GM19240 (cell line): Measurements from ENCODE around the gene UBN1.
"Not testable (repeated sequence)": the region's sequence is repeated elsewhere in the genome, so short reads cannot be mapped to it uniquely, and the experiment has no call there.

Experiments
- DNase-seq: peaks from one replicate; pipeline ENCODE4 v3.0.0; 2011; ENCODE audit warnings: low spot score; ENCODE audit not compliant: insufficient read length

The UBN1 gene

DNA sequence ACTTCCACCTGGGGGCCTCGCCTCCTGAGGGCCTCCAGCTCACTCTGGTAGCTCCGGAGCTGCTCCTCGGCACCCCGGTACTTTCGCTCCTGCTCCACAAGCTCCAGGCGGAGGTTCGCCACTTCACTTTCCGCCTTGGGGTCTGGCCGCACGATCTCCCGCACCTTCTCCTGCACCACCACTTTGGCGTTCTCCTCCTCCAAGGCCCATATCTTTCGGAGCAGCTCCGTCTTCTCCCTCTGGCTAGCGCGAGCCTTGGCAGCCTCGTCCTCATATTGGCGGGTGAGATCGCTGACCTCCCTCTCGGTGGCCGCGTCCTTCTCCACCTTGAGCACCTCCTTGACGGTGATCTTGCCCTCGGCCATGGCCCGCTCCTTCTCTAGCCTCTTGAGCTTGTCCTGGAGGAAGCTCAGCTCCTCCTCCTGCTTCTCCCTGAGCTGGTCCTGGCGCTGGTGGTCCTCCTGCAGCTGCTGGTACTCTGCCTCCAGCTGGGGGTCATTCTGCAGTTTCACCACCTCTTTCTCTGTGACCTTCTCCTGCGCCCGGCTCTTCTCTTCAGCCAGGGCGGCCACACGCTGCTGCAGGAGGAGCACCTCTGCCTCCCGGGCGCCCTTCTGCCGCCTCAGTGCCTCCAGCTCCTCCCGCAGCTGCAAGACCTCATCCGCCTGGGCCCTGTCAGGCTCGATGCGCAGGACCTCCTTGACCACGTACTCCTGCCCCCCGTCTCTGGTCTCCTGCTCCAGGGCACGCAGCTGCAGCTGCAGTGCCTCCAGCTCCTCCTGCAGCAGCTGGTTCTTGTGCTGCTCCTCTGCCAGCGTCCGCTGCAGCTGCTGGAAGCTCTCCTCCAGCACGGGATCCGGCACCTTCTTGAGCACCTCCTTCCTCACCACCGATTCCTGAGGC lies 37.9 kb downstream of the UBN1 start:
- no peak for DNase-seq

DNA sequence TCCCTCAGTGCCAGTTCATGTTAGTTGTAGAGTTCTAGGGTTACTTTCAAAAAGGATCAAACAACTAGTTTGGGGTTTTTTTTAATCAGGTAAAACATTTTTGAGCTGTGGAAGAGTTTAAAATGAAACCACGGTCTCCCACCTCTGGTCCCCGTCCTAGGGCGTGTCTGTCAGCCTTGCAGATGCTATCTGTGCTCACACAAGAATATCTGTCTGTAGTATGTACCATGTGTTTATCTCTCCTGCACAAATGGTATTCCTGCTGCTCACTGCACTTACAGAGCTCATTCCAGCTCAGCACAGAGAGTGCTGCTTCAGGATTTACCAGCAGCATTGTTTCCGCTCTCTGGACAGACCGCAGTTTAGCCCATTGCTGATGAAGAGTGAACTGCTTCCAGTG lies 38.9 kb downstream of the UBN1 start:
- no peak for DNase-seq

DNA sequence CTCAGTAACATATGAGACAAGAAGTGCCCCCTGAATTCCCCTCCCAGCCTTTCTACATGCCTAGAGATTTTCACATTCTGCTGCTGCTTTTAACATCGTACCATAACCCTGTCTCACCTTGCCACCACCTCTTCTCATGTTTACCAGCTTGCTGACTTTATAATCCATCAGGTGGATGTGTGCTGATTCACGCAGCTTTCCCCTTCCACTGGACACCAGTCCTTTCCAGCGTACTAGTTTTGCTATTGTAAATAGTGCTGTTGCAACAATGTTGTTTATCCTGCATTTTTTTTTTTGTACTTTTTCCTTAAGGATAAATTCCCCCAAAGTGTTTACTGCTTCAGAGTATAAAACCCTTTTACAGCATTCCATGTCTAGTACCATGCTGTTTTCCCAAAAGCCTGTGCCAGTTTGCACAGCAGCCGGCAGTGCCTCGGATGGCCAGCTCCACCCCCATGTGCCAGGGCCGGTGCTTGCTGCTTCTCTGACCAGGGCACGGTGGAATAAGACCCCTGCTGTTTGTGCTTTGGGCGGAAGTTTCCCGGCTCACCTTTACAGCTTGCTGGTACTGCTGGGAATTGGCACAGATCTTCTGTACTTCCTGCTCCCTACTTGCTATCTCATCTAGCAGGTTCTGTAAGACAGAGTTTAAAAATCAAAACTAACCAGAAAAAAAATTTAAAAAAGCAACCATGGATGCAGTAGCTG lies 41.3 kb downstream of the UBN1 start:
- DNase-seq, result no peak

DNA sequence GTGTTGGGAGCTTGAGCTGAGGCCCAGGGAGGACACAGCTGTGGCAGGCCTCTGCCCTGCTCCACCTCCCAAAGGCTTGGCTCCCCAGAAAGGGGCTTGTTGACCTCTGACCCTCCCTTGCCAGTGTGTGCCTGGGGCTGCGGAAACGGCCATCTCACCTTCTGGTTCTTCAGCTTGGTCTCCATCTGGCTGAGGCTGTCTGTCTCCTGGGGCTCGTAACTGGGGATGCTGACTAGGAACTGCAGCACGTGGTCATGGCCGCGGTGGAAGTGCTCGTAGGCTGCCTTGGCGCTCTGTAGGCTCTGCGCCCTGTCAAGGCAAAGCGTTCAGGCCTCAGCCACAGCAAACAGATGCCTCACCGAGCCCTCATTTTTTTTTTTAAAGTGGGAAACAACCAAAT lies 42.7 kb downstream of the UBN1 start:
- DNase-seq, result no peak

DNA sequence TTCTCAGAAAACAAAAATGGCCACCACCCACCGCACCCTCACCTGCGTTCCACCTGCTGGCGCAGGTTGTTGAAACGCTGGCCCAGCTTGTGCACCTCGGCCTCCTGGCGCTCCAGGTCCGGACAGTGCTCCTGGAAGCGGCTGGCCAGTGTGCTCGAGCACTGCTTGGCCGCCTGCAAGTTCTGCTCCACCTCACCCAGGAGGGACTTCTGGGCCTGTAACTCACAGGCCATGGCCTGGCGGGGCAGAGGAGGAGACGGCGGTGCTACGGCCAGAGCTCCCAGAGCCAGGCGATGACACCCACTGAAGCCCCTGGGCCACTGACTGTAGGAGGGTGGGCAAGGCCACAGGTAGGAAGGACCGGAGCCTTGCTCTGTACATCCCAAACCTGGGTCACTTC lies 43.4 kb downstream of the UBN1 start:
- DNase-seq, result no peak

DNA sequence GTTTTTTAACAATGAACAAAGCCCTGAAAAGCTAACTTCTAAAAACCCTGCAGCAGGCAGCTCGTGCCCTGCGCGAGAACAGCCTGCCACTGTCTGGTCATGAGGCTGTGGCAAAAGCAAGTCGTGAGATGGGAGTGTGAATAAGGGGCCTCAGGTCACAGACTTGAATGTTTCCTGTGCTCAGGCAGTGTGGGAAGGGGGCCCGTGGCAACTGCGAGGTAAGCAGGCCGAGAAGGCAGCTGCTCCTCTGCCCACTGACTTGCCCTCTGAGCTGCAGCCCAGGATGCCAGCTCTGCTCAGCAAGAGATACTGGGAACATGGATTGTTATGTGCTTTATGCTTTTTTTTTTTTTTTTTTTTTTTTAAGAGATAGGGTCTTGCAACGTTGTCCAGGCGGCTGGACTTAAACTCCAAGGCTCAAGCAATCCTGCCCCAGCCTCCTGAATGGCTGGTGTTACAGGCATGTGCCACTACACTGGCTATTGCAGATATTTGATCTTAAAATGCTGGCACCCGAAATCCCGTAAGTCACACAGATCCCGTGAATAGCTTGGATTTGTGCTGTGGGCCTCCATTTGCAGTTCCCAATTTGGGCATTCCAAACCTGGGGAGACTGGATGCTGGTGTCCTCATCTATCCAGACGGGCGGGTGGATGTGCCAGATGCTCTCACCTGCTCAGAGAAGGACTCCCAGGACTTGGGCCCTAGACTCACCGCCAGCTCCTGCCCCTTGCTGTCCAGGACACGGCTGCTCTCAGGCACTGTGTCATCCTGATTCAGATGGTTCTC lies 44.0 kb downstream of the UBN1 start:
- no peak for DNase-seq

DNA sequence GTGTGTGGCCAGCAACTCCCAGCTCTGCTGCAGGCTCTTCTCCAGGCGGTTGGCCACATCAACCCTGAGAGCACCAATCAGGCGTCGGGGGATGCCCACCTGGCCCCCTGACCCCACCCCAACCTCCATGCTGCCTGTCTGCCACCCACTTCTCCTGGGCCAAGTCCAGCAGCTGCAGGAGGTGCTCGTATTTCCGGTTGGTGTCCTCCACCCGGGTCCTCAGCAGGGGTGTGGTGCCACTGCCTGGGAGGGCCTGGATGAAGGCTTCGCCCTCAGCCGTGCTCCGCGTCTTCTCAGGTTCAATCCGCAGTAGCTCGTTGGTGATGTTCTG lies 44.6 kb downstream of the UBN1 start:
- no peak for DNase-seq

DNA sequence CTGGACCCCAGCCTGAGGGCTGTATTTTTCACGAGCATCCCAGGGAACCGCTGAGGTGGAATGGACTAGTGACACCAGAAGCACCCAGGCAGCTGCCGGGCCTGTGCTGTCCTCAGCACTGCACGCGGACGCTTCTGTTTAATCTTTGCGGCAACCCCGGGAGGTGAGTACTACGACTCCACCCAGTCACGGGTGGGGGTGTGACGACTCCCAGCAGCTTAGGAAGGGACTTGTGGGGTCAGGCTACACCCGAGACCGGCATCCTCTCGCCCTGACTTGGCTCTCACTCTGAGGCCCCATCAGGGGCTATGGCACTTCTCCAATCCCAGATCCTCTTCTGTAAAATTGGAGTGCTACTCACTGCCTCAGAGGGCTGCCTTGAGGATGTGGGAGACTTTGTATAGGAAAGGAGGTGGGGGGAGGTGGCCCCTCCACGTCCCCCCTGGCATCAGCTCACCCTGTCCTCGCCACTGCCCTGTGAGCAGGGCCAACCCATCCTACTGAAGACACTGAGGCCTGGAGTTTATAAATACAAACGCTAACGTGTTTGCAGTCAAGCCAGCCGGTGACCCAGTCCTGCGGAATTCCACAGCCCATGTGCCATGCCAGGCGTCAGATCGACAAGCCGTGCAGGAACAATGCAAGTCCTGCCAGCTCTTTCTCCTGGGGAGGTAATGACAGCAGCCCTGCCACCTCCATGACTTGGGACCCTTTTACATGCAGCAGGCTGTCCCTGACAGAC lies 45.3 kb downstream of the UBN1 start:
- DNase-seq, result no peak

DNA sequence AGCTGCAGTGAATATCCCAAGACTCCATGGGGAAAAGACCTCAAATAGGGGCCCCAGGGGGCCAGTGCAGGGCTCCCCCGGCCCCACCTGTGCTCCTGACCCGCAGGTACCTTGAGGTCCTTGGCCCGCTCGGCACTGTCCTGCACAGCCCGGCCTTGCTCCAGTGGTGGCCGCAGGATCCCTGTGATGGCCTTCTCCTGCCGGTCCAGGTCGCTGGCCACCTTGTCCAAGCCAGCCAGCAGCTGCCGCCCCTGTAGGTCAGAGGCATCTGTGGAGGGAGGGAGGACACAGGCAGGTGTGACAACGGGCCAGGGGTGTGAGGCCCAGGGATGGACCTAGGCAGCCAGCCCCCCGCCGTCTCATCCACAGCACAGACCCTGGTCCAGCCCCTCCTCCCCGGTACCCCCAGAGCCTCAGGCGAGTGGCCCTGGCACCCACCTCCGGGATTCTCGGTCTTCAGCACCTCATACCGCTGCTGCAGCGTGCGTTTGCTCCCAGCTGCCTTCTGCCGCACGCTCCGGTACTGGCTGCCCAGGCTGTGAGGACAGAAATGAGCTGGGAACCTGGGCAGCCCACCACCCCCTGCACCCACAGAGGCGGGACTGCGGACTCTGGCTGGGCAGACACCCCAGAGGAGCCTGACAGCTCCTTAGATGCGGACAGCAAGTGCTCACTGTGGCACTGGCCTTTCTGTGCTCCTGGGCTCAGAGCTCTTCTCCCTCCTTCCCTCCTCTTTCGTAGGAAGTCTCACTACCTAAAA lies 46.0 kb downstream of the UBN1 start:
- no peak for DNase-seq

DNA sequence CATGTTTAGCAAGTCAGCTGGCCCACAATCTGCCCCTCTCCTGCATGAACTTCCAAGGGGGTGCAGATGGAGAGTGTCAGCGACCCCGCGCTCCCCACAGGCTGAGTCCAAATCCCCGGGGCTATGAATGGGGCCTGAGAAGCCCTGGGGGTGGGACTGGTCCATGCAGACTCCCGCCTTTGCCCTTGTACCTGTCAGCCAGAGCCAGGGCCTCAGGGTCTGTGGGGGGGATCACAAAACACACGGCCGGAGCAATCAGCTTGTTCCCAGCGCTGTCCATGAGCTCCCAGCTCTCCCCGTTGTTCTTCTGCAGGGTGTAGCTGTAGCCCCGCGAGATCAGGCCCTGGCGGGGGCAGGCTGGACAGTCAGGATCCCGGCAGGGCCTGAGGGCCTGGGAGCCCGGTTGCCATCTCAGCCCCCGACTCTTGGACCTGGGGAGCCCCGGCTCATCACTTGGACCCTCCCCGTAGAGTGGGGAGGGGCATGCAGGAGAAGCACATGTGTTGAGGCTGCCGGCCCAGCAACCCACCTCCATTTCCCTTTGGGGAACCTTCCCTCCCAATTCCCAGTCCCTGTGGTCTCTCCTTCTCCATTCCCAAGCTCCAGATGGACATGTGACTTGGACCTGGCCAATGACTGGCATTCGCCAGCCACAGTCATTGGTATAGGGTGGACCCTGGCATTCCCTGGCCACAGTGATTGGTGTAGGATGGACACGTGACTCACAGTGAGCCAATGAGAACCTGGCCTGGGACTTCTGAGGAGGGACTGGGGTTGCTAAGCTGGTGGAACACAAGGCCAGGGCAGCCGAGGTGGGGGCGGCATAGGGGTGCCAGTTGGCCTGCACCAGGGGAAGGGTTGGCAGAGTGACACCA lies 47.2 kb downstream of the UBN1 start:
- no peak for DNase-seq

DNA sequence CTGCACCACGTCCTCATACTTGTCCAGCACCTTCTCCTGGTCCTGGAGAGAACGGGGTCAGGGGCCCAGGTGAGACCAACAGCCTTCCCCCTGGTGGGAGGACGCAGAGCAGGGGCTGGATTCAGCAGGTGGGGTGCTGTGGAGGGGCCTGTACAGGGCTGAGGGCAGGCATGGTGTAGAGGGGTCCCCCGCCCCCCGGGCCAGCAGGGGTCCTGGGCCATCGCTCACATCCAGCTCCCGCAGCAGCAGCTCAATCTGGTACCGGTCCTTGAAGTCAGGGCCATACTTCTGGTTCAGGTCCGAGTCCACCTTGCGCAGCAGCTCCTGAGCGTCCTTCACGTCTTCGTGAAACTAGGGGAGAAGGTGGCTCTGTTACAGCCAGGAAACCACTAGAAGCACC lies 48.1 kb downstream of the UBN1 start:
- no peak for DNase-seq

DNA sequence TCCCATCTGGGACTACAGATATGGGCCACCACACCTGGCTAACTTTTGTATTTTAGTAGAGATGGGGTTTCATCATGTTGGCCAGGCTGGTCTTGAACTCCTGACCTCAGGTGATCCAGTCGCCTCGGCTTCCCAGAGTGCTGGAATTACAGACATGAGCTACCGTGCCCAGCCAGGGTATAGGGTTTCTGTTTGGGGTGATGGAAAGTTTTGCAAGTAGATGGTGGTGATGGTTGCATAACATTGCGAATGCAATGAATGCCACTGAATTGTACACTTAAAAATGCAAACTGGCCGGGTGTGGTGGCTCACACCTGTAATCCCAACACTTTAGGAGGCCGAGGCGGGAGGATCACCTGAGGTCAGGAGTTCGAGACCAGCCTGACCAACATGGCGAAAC lies 49.5 kb downstream of the UBN1 start:
- not testable (repeated sequence) for DNase-seq

DNA sequence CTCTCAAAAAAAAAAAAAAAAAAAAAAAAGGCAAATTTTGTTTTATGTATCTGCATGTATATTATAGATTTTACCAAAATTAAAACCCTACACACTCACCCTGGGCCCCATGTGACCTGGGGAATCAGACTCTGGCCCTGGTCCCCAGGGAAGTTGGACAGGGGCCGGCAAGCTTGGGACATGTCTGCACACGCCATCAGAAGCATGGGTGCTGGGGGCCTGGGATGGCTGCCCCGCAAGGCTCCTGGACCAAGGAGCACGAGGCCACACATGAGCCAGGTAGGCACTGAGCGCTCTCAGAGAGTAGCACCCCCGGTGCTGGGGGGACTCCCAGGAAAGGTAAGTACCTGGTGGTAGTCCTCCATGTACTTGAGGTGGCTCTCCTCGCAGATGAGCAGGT lies 50.0 kb downstream of the UBN1 start:
- no peak for DNase-seq

DNA sequence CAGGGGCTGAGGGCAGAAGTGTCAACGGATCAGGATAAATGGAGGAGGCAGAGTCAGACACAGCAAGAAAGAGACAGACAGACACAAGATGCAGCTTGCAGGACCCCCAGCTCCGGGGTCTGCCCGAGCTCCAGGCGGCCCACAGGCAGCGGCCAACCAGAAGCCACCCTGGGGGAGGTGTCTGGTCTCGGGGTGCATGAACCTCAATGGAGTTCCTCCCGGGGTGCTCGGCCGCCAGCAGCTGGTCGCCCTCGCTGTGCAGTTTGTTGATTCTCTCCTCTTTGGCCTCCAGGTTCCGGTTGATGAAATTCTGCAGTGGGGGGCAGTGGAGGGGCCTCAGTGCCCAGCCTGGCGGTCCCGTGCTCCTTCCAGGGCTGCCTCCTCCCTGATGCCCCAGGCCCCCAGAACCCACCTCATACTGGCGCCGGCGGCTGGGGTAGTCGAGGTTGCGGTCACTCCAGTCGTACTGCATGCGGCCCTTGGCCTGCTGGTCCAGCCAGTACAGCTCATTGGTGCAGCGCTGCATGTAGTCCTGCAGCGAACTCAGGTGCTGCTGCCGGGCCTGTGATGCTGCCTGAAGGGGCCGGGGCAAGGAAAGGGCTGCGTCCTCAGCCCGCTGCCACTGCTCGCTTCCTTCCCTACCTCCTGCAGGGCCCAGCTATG lies 51.7 kb downstream of the UBN1 start:
- no peak for DNase-seq

DNA sequence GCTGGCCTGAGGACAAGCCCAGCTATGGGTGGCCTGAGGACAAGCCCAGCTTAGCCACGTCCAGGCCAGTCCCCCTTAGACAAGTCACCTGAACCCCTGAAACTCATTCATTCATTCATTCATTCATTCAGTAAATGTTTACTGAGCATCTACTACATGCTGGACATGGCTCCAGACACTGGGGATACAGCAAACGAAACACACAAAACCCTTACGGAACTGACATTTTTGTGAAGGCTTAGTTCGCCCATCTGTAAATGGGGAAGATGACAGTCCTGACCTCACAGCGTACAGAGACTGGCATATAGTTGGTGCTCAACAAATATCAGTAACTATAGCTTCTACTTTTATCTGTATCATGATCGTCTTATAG lies 52.2 kb downstream of the UBN1 start:
- DNase-seq, result no peak

DNA sequence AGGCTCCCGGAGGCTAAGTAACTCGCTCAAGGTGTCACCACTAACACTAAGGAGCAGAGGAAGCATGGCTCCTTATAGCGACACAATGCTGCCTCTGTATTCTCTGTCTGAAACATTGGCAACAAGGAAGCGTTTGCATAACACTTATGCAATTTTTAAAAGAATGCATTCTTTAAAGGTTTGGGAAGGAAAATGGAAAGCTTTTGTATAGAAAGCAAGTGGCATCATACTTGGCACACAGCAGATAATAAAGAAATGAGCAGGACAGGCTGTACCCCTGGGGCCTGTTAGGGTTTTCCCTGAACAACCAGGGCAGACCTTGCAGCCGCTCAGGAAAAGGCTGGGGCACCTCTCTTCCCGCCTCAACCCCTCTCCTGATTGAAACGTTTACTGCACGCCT lies 52.8 kb downstream of the UBN1 start:
- no peak for DNase-seq

DNA sequence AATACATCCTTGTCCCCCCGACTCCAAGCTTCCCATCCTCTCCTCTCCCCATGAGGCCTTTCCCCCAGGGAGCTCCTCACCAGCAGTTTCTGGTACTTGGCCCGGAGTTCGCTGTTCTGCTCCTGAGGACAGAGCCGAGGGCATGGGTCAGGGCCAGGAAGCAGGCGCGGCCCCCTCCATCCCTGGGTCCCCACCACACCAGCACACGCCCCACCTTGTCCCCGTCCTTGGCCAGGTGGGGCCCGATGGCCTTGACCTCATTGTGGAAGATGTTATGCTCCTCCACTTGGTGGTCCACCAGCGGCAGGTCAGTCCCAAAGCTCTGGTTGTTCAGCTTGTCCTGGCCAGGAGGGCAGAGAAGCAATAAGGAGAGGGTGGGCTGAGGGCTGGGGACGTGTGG lies 53.5 kb downstream of the UBN1 start:
- no peak for DNase-seq

DNA sequence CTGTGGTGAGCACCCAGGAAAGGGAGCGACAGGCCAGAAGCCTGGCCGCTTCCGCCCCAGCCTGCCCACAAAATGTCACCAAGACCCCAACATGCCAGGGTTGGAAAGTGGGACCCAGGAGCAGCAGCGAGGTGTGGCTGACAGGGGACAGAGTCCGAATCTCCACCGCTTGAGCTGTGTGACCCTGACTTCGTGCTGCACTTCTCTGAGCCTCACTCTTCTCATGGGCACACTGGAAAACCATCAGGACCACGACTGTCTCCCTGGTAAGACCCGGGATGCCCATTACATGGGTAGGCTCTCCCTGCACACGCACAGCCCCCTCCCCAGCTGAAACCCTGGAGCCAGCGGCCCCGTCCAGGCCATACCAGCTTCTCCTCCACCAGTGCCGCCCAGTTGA lies 54.8 kb downstream of the UBN1 start:
- no peak for DNase-seq
